NOMO-1 treated with dmso at 0.1 percent for 144 hours (cell line): ENCODE data around the gene PTPRG.
"Not testable (repeated sequence)": the region's sequence is repeated elsewhere in the genome, so short reads cannot be mapped to it uniquely, and the experiment has no call there.

Experiments used
- DNase-seq: peaks from one replicate; lab custom pipeline; 2025; ENCODE audit not compliant: unreplicated experiment; lab: John Stamatoyannopoulos, UW

The PTPRG gene

GRCh38 chr3:61813636-61814035, 252.3 kb downstream of the PTPRG start:
- DNase-seq = no peak

GRCh38 chr3:61814674-61815073, 253.3 kb downstream of the PTPRG start:
- DNase-seq = no peak

GRCh38 chr3:61816304-61816703, 254.9 kb downstream of the PTPRG start:
- DNase-seq = not testable (repeated sequence)

- no peak for DNase-seq
Measured at GRCh38 chr3:61819861-61820260, 258.5 kb downstream of the PTPRG start.

GRCh38 chr3:61820306-61820992, 259.1 kb downstream of the PTPRG start:
- DNase-seq = no peak

GRCh38 chr3:61821823-61822251, 260.5 kb downstream of the PTPRG start:
- DNase-seq = no peak

- no peak for DNase-seq
Measured at GRCh38 chr3:61822588-61822987, 261.2 kb downstream of the PTPRG start.

GRCh38 chr3:61824553-61825135, 263.3 kb downstream of the PTPRG start:
- DNase-seq = no peak

- DNase-seq = no peak
Measured at GRCh38 chr3:61826161-61826560, 264.8 kb downstream of the PTPRG start.

GRCh38 chr3:61828184-61828874, 267.0 kb downstream of the PTPRG start:
- DNase-seq = no peak

- no peak for DNase-seq
Measured at GRCh38 chr3:61828880-61829721, 267.7 kb downstream of the PTPRG start.

- no peak for DNase-seq
Measured at GRCh38 chr3:61829722-61830350, 268.5 kb downstream of the PTPRG start.

GRCh38 chr3:61831973-61832372, 270.6 kb downstream of the PTPRG start:
- DNase-seq = no peak

GRCh38 chr3:61832375-61833229, 271.2 kb downstream of the PTPRG start:
- no peak for DNase-seq

- DNase-seq = no peak
Measured at GRCh38 chr3:61839256-61839655, 277.9 kb downstream of the PTPRG start.

GRCh38 chr3:61841111-61841845, 279.9 kb downstream of the PTPRG start:
- no peak for DNase-seq

GRCh38 chr3:61841988-61842387, 280.6 kb downstream of the PTPRG start:
- no peak for DNase-seq

- no peak for DNase-seq
Measured at GRCh38 chr3:61844346-61844745, 283.0 kb downstream of the PTPRG start.

GRCh38 chr3:61846488-61846887, 285.1 kb downstream of the PTPRG start:
- DNase-seq = no peak
